HCT116 (cell line): ENCODE results near the gene NELL1. TPM values are rescaled to one million over a fixed set of nuclear protein-coding genes. Genes with fewer than 3 reads are reported as not detected.
"Not testable (repeated sequence)": the region's sequence is repeated elsewhere in the genome, so short reads cannot be mapped to it uniquely, and the experiment has no call there.

Experiments used
- ATAC-seq: fragments of 200-7000 bp; cut with Tn5 transposase; 2 replicates; pipeline ENCODE4 v1.9.1; 2020; ENCODE audit warnings: mild to moderate bottlenecking, moderate library complexity
- BruUV-seq: library from RNA; stranded (reverse); fragments of 400-500 nt; replicated peaks from 2 replicates; lab custom pipeline; 2021; lab: Mats Ljungman, UMichigan
- CTCF ChIA-PET: fragments of 300-600 bp; sonication (Branson Sonifier 250); formaldehyde crosslinking; loops from one replicate; lab custom pipeline; 2021; ENCODE audit warnings: antibody characterized with exemption; lab: Charles Lee
- POLR2A ChIA-PET: fragments of 300-600, 350-600 bp; sonication (Branson Sonifier 250); formaldehyde crosslinking; loops from one replicate; lab custom pipeline; 2021; ENCODE audit warnings: antibody characterized with exemption; lab: Charles Lee
- RAD21 ChIA-PET, 2 experiments: fragments of 300-600 bp; sonication (Branson Sonifier 250); formaldehyde crosslinking; loops; one replicate each; lab custom pipeline; 2023; ENCODE audit warnings: low total read pairs in 2 of 2; ENCODE audit not compliant: uncharacterized antibody in 2 of 2, unreplicated experiment in 2 of 2, low non-redundant PET in 1 of 2; lab: Charles Lee
- DNase-seq: peaks from one replicate; pipeline ENCODE4 v3.0.0-alpha.2; 2010; ENCODE audit warnings: low read depth, low spot score
- H2AFZ ChIP-seq: fragments of 200-600 bp; shearing (Covaris generic), sonication (generic); 2 replicates; pipeline ENCODE4 v1.6.1; 2017; ENCODE audit warnings: low read depth, mixed run types, mixed read lengths, antibody characterized with exemption, low read length; ENCODE audit not compliant: poor library complexity, severe bottlenecking
- H3K27ac ChIP-seq: 2 replicates; pipeline ENCODE4 v1.5.1; 2012; ENCODE audit warnings: low read depth, low read length
- H3K27me3 ChIP-seq: fragments of 200-600 bp; sonication (generic); 2 replicates; pipeline ENCODE4 v1.6.1; 2016; ENCODE audit warnings: mixed run types, low read length, mixed read lengths; ENCODE audit not compliant: insufficient read depth
- H3K36me3 ChIP-seq, 2 experiments: fragments of 200-500 bp in 1 of 2; fragments of 200-600 bp in 1 of 2; sonication (Bioruptor generic) in 1 of 2; sonication (generic) in 1 of 2; 2 replicates each; pipeline versions ENCODE4 v1.5.1 to v1.6.1; 2014 to 2016; ENCODE audit warnings: low read length in 2 of 2, inconsistent platforms in 1 of 2, mixed read lengths in 1 of 2, mixed run types in 1 of 2; ENCODE audit not compliant: insufficient read depth in 2 of 2, control insufficient read depth in 1 of 2
- H3K4me1 ChIP-seq, 2 experiments: fragments of 200-600 bp in 1 of 2; sonication (generic) in 1 of 2; 2 replicates each; pipeline versions ENCODE4 v1.5.1 to v1.6.1; 2012 to 2017; ENCODE audit warnings: low read length in 2 of 2, inconsistent platforms in 1 of 2, mild to moderate bottlenecking in 1 of 2, mixed read lengths in 1 of 2, mixed run types in 1 of 2, moderate library complexity in 1 of 2; ENCODE audit not compliant: insufficient read depth in 2 of 2, control insufficient read depth in 1 of 2
- H3K4me2 ChIP-seq: fragments of 200-600 bp; sonication (generic); 2 replicates; pipeline ENCODE4 v1.6.1; 2017; ENCODE audit warnings: mixed run types, low read length, mixed read lengths
- H3K4me3 ChIP-seq, 2 experiments: fragments of 200-600 bp in 1 of 2; sonication (generic) in 1 of 2; replicated peaks in 1 of 2; 2 replicates each; pipeline ENCODE4 v1.5.1; 2011 to 2016; ENCODE audit warnings: low read length in 2 of 2, control low read depth in 1 of 2, low read depth in 1 of 2, mild to moderate bottlenecking in 1 of 2, mixed read lengths in 1 of 2, mixed run types in 1 of 2
- H3K79me2 ChIP-seq: fragments of 200-600 bp; sonication (generic); 2 replicates; pipeline ENCODE4 v1.6.1; 2017; ENCODE audit warnings: mild to moderate bottlenecking, mixed run types, low read length, moderate library complexity, mixed read lengths; ENCODE audit not compliant: insufficient read depth
- H3K9ac ChIP-seq: fragments of 200-600 bp; sonication (generic); 2 replicates; pipeline ENCODE4 v1.6.1; 2016; ENCODE audit warnings: low read length, mixed read lengths
- H3K9me2 ChIP-seq: fragments of 200-600 bp; sonication (generic), shearing (Covaris generic); 2 replicates; pipeline ENCODE4 v1.6.1; 2017; ENCODE audit warnings: mixed run types, mild to moderate bottlenecking, moderate library complexity; ENCODE audit not compliant: insufficient read depth
- H3K9me3 ChIP-seq, 2 experiments: fragments of 200-500 bp in 1 of 2; fragments of 200-600 bp in 1 of 2; sonication (Bioruptor generic) in 1 of 2; sonication (generic) in 1 of 2; 2 replicates each; pipeline ENCODE4 v1.6.1; 2014 to 2017; ENCODE audit warnings: low read length in 2 of 2, mixed read lengths in 2 of 2, inconsistent platforms in 1 of 2, low read depth in 1 of 2, mild to moderate bottlenecking in 1 of 2, mixed run types in 1 of 2, moderate library complexity in 1 of 2; ENCODE audit not compliant: control insufficient read depth in 1 of 2, insufficient read depth in 1 of 2
- H4K20me1 ChIP-seq: fragments of 200-600 bp; sonication (generic), shearing (Covaris generic); 2 replicates; pipeline ENCODE4 v1.6.1; 2017; ENCODE audit warnings: mixed run types, mild to moderate bottlenecking, moderate library complexity; ENCODE audit not compliant: insufficient read depth
- POLR2AphosphoS5 ChIP-seq: IDR thresholded peaks from 2 replicates; pipeline ENCODE4 v1.6.1; 2011; ENCODE audit warnings: mild to moderate bottlenecking, low read depth, low read length, moderate library complexity
- SIN3A ChIP-seq: IDR thresholded peaks from 2 replicates; pipeline ENCODE4 v1.6.1; 2012; ENCODE audit warnings: low read depth
- YY1 ChIP-seq: IDR thresholded peaks from 2 replicates; pipeline ENCODE4 v1.6.1; 2011; ENCODE audit warnings: low read length, low read depth, moderate library complexity, mild to moderate bottlenecking; ENCODE audit not compliant: insufficient replicate concordance; ENCODE audit errors: extremely low read depth
- ZNF274 ChIP-seq: fragments of 200-500 bp; sonication (Bioruptor generic); IDR thresholded peaks from 2 replicates; pipeline ENCODE4 v1.6.1; 2014; ENCODE audit warnings: mild to moderate bottlenecking, low read depth, low read length, inconsistent platforms
- intact Hi-C: fragments of 100-400 bp; cut with micrococcal nuclease; formaldehyde crosslinking; loops from 2 replicates; pipeline ENCODE4 v1.10.0; 2022
- total RNA-seq: library from RNA; stranded (reverse); gene quantifications from one replicate; pipeline ENCODE4 v1.2.1, GENCODE V29; 2021; ENCODE audit not compliant: unreplicated experiment
- TF ChIP-seq, protein P1 (sequence below): IDR thresholded peaks from 2 replicates; pipeline ENCODE4 v1.6.1; 2012; ENCODE audit warnings: low read depth

NELL1 gene
- total RNA-seq, 1 experiment from 2014 or later: not detected

DNA sequence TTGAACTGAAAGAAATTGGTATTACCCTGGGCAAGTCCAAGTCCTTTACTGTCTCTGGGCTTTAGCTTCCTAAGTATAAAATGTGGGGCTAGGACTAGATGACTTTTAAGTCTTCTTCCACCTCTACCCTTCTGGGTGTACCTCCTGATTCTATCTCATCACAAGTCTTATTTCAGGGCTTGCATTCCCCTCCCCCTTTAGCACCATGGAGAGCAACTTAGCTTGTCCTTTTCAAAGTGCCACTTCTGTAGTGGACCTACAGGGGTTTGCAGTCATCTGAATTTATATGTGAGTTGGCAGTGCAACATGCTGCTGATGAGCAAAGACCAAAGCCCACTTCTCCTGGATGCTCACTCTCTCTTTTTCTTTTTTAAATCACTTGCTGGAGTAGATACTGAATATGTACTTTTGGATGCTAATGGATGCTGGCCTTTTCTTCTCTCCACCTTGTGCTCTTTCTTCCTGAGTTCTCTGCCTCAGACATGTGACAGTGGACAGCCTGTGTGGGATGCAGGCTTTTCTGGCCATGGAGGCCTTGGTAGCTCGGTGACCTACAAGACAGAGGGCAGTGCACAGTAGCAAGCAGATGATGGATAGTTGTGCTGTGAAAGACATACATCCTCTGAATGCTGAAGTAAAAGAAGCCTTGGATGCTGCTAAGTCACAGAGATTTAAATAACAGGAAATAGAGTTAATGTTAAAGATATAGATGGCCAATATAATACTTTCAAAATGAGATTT, 185.0 kb downstream of the NELL1 start:
- ATAC-seq (no peak), DNase-seq (no peak)
- Histone ChIP-seq H3K4me3 (no peak overlapping the region), H3K27me3 (no peaks in the 10 kb centered on the region), H3K36me3 (no peaks in the 10 kb centered on the region), H2AFZ (no peak overlapping the region), H3K9me2 (no peaks in the 10 kb centered on the region), H3K4me2 (no peak overlapping the region), H3K9ac (no peak overlapping the region), H3K27ac (no peak overlapping the region), H4K20me1 (no peaks in the 10 kb centered on the region), H3K4me1 (no peaks in the 10 kb centered on the region), H3K9me3 (peaks cover 0 to 3% of the 10 kb centered on the region in 2 experiments; a peak in 1 of 4 replicates), H3K79me2 (no peaks in the 10 kb centered on the region)
- RAD21 ChIA-PET: no interaction called here
- CTCF ChIA-PET: no interaction called here
- POLR2A ChIA-PET: no interaction called here
- TF ChIP-seq ZNF274 (no peak), SIN3A (no peak)
- TF ChIP-seq, protein P1, sequence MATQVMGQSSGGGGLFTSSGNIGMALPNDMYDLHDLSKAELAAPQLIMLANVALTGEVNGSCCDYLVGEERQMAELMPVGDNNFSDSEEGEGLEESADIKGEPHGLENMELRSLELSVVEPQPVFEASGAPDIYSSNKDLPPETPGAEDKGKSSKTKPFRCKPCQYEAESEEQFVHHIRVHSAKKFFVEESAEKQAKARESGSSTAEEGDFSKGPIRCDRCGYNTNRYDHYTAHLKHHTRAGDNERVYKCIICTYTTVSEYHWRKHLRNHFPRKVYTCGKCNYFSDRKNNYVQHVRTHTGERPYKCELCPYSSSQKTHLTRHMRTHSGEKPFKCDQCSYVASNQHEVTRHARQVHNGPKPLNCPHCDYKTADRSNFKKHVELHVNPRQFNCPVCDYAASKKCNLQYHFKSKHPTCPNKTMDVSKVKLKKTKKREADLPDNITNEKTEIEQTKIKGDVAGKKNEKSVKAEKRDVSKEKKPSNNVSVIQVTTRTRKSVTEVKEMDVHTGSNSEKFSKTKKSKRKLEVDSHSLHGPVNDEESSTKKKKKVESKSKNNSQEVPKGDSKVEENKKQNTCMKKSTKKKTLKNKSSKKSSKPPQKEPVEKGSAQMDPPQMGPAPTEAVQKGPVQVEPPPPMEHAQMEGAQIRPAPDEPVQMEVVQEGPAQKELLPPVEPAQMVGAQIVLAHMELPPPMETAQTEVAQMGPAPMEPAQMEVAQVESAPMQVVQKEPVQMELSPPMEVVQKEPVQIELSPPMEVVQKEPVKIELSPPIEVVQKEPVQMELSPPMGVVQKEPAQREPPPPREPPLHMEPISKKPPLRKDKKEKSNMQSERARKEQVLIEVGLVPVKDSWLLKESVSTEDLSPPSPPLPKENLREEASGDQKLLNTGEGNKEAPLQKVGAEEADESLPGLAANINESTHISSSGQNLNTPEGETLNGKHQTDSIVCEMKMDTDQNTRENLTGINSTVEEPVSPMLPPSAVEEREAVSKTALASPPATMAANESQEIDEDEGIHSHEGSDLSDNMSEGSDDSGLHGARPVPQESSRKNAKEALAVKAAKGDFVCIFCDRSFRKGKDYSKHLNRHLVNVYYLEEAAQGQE: peak; percentile 5; the same call in 1 of the 2 replicates
- no TSS peak for BruUV-seq
- intact Hi-C loops: no loop called here

DNA sequence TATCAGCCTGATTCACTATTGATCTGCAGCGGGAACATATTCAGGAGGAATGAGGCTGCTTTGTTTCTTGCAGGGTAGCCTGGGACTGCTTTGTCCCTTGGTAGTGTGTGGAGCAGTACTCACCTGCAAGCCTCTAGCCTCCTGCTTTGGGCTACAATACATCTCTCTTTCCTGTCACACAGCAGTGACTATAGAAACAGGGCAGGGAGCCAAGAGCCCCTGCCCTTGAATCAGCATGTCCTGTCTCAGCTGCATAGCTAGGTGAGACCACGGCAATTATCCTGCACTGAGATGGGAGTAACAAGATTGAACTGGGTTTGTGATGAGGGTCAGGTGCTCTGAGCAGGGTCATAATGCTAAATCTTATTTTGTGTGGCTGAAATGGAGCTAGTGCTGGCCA, 191.9 kb downstream of the NELL1 start:
- H3K4me3 ChIP-seq: no peak overlapping the region
- no peak for TF ChIP-seq POLR2AphosphoS5
- TF ChIP-seq YY1: no peak
- no peak for TF ChIP-seq SIN3A
- ChIA-PET CTCF (no interaction called here), POLR2A (no interaction called here), RAD21 (no interaction called here)
- no peak overlapping the region for H3K9ac ChIP-seq
- BruUV-seq: no TSS peak
- intact Hi-C loops: no loop called here
- H3K4me2 ChIP-seq: no peak overlapping the region
- ATAC-seq: no peak
- no peaks in the 10 kb centered on the region for H3K79me2 ChIP-seq
- H3K4me1 ChIP-seq: no peaks in the 10 kb centered on the region
- no peaks in the 10 kb centered on the region for H4K20me1 ChIP-seq
- no peak overlapping the region for H2AFZ ChIP-seq
- H3K36me3 ChIP-seq: no peaks in the 10 kb centered on the region
- DNase-seq: no peak
- H3K27me3 ChIP-seq: no peaks in the 10 kb centered on the region
- H3K9me2 ChIP-seq: no peaks in the 10 kb centered on the region
- no peak overlapping the region for H3K27ac ChIP-seq
- no peaks in the 10 kb centered on the region; a peak in 1 of 4 replicates for H3K9me3 ChIP-seq

DNA sequence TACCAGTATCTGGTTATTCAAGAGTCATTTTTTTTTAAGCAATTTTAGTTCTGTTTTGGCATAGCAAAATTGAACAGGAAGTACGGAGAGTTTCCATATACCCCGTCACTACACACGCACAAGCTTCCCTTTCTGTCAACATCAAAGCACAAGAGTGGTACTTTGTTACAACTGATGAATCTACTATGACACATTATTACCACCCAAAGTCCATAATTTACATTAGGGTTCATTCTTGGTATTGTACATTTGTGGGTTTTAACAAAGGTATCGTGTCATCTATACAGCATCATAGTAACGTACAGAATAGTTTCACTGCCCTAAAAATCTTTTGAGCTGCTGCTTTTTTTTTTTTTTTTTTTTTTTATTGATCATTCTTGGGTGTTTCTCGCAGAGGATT, 192.9 kb downstream of the NELL1 start:
- ATAC-seq, CTCF ChIA-PET, H3K36me3 ChIP-seq, H2AFZ ChIP-seq, H3K4me1 ChIP-seq, POLR2A ChIA-PET, intact Hi-C loops, H3K4me2 ChIP-seq, DNase-seq, BruUV-seq, H3K9me3 ChIP-seq, H3K27me3 ChIP-seq, H3K27ac ChIP-seq, H3K9me2 ChIP-seq, H4K20me1 ChIP-seq, H3K79me2 ChIP-seq, RAD21 ChIA-PET, H3K9ac ChIP-seq, H3K4me3 ChIP-seq: not testable (repeated sequence)
